Measurements from ENCODE around the gene TWF1.
A peak's percentile ranks its signal among the peaks of the same experiment; 100 is the strongest.
"Not testable (repeated sequence)": the region's sequence is repeated elsewhere in the genome, so short reads cannot be mapped to it uniquely, and the experiment has no call there.

The TWF1 gene

DNA sequence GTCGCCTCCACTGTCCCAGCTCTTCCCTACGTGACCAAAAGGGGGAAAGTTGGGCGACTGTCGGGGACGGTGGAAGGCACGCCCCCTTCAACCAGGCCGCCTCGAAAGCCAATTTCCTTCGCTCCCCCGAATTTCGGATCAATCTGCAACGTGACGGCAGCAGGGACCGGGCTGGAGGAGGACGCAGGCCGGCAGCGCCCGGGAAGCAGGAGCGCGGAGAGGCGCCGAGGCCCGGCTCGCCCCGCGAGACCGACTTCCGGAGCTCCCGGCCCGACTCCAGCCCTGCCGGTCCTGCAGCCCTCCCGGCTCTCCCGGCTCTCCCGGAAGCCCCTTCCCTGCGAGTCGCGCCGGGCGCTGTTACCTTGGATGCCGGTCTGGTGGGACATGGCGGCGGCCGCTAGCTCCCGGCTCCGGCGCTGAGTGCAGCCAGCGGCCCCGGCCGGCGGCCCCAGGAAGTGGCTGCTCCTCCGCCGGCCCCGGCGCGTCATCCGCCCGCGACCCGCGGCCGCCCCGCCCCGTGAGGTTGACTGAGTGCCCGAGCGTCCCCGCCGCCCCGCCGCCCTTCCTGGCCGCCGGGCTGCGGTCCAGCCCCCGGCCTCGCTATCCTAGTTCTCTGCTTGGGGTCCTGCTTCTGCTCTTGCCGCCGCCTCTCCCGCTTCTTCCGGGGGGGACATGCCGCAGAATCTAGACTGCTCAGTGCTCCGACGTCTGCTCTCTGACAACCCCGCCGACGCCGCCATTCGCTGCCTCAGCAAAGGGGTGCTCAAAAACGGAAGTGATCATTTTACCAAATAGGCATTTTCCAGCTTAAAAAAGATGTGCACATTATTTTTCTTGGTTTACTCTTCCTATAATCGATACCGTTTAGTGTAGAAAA, at the start of gene TWF1:
Gene TWF1 (minus strand): TSS at position 458 of the 877 bp plus-strand sequence. CDS start 72 bp downstream, at position 386.
- H3K4me3 ChIP-seq (ENCODE audit: low read depth, low read length) = peak within 1 kb of the TSS; percentile 100
- DNase-seq (ENCODE audit: low read depth) = no peak
- TF ChIP-seq, protein P1, sequence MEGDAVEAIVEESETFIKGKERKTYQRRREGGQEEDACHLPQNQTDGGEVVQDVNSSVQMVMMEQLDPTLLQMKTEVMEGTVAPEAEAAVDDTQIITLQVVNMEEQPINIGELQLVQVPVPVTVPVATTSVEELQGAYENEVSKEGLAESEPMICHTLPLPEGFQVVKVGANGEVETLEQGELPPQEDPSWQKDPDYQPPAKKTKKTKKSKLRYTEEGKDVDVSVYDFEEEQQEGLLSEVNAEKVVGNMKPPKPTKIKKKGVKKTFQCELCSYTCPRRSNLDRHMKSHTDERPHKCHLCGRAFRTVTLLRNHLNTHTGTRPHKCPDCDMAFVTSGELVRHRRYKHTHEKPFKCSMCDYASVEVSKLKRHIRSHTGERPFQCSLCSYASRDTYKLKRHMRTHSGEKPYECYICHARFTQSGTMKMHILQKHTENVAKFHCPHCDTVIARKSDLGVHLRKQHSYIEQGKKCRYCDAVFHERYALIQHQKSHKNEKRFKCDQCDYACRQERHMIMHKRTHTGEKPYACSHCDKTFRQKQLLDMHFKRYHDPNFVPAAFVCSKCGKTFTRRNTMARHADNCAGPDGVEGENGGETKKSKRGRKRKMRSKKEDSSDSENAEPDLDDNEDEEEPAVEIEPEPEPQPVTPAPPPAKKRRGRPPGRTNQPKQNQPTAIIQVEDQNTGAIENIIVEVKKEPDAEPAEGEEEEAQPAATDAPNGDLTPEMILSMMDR (IDR thresholded peaks at IDR 0.05; ENCODE audit: low read depth, low read length, missing control alignments) = peak; percentile 30

DNA sequence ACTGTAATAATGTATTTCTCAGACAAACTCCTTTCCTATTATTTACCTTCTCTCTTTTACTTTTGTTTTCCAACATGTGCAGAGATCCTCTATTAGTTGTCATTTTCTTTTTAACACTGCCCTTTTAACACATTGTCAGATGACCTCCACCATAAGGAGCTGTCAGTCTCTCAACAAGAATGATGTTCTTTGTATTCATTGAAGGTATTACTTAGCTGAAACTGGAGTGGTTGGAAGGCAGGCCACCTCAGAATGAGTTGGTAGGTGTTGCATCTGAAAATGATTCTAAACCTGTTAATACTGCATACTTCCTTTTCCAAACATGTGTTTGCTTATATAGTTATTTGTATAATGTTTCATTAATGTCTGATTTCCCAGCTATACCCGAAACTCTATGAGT, 46.6 kb upstream of the TWF1 start:
- H3K4me3 ChIP-seq (ENCODE audit: low read depth, low read length) = no peak overlapping the region
- TF ChIP-seq, protein P1 (IDR thresholded peaks at IDR 0.05; ENCODE audit: low read depth, low read length, missing control alignments) = no peak
- DNase-seq (ENCODE audit: low read depth) = no peak

- TF ChIP-seq, protein P1 (IDR thresholded peaks at IDR 0.05; ENCODE audit: low read depth, low read length, missing control alignments) = no peak
- no peak for DNase-seq (ENCODE audit: low read depth)
- H3K4me3 ChIP-seq (ENCODE audit: low read depth, low read length) = no peak overlapping the region
Measured at GRCh38 chr12:43848786-43849185, 42.7 kb upstream of the TWF1 start.

DNA sequence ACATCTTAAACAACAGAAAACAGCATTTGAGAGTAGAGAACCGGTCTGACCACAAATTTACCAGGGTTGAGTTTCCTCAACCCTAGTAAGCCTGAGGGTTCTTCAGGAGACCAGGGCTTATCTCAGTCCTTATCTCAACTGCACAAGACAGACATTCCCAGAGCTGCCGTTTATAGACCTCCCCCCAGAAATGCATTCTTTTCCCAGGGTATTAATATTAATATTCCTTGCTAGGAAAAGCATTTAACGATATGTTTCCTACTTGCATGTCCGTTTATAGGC, 42.0 kb upstream of the TWF1 start:
- H3K4me3 ChIP-seq (ENCODE audit: low read depth, low read length) = no peak overlapping the region
- no peak for DNase-seq (ENCODE audit: low read depth)
- TF ChIP-seq, protein P1 (IDR thresholded peaks at IDR 0.05; ENCODE audit: low read depth, low read length, missing control alignments) = no peak

DNA sequence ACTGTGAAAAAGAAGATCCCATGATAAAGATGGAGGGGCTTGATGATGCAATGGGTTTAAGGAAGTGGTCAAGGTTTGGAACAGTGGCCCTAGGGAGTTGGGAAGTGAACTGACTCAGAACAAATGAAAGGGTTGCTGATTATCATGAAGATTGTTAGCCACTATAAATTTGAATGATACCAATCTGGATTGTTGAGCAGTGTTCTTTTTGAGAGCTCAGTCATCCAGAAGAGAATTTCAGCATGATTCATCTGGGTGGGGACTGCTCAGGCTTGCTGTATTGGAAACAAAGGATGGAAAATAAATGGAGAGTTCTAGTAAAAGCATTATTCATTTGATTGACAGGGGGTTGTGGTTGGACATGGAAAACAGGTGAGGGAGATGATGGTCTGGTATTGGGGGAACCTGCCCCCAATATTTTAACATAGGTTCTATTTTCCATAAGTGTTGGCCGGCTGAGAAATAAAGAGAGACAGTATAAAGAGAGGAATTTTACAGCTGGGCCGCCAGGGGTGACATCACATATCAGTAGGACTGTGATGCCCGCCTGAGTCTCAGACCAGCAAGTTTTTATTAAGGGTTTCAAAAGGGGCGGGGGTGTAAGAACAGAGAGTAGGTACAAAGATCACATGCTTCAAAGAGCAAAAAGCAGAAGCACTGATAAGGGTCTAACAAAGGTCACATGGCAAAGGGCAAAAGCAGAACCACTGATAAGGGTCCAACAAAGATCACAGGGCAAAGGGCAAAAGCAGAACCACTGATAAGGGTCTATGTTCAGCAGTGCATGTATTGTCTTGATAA, 41.5 kb upstream of the TWF1 start:
- not testable (repeated sequence) for DNase-seq (ENCODE audit: low read depth); H3K4me3 ChIP-seq (ENCODE audit: low read depth, low read length)

GRCh38 chr12:43842259-43842658, 36.1 kb upstream of the TWF1 start:
- TF ChIP-seq, protein P1 (IDR thresholded peaks at IDR 0.05; ENCODE audit: low read depth, low read length, missing control alignments) = no peak
- H3K4me3 ChIP-seq (ENCODE audit: low read depth, low read length) = no peak overlapping the region

DNA sequence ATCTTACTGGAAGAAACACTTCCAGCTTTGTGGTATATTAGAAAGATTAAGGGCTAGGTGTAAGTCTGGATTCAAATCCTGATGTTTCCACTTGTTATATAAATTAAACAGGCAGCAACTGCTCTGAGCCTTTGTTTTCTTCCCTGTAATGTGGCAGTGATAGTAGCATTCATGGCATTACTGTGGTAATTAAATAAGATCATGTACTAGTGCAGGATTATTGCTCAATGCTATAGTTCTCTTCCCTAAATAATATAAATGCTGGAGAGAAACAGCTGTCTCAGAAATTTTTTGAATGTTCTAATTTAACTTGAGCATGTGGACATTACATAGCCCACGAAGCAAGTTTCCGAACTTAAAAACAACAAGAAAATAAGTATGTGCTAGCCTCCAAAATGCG, 35.1 kb upstream of the TWF1 start:
- TF ChIP-seq, protein P1 (IDR thresholded peaks at IDR 0.05; ENCODE audit: low read depth, low read length, missing control alignments) = no peak
- DNase-seq (ENCODE audit: low read depth) = no peak
- no peak overlapping the region for H3K4me3 ChIP-seq (ENCODE audit: low read depth, low read length)

More at GRCh38 chr12:43842259-43842658, 36.1 kb upstream of the TWF1 start:
- DNase-seq (ENCODE audit: low read depth) = no peak

Data from GM12864 (cell line).